SIG-M5 treated with dmso at 0.1 percent for 504 hours (cell line): ENCODE data around the gene CC2D1B.

Experiments used
- DNase-seq: peaks from one replicate; lab custom pipeline; 2025; ENCODE audit not compliant: unreplicated experiment; lab: John Stamatoyannopoulos, UW

CC2D1B gene

DNA sequence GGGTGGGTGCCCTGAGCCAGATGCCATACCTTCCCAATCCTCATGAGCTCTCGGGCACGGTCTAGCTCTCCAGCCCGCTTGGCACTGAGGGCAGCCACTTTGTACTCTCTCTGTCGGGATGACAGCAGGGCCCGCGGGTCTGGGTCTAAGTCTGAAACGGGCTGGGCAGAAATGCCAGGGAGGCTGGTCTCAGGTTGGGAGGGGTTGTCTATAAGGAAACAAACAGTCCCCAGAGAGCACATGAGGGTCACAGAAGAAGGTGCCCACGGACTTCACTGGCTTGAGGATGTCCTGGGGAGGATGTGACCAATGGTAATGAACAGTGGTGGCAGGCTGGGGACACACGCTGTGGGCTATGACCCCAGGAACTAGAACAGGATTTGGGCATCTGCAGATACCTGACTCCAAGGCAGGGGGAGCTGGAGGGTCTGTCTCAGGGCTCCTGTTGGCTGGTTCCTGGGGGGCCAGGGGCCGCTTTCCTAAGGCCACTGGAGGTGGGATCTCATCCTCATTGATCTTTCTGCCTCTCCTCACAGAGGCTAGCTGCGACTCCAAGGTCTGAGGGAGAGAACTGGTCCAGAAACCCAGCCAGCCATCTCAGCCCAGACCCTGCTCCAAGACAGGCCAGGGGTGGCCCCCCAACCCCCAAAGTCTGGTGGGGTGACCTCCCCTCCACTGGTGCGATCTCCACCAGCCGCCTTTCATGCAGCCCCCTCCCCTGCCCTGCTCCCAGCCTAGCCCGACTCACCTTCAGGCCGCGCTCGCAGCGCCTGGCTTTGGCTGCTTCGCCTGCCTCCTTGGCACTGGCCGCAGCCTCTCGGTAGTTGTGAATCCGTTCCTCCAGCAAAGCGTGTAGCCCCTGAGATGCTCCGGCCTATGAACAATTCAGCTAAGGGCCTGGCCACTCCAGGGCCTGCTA lies 6.1 kb downstream of the CC2D1B start:
- no peak for DNase-seq

DNA sequence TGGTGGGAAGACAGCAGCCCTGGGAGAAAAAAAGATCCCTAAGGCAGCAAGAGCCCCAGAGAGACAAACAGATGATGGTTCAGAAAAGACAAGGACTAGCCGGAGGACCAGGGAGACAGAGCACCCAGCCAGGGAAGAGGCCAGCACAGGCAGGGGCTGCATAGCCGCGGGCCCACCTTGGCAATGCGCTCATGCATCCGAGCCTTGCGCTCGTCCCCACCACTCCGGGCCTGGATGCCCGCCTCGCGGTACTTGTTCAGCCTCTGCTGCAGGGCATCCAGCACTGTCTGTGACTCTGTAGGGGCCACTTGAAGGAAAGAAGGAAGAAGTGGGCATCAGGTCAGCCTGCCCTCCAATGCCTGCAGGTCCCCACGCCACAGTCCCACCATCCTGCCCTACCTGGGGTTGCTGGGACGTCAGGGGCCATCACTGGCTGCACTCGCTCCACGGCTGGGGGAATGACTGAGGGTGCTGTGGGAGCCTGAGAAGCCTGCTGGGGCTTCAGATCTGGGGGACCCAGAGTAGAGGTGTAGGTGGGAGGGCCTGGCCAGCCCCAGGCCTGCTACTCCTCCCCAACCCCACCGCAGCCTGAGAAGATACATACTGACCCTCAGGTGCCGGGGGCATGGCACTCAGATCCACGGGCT lies 7.0 kb downstream of the CC2D1B start:
- no peak for DNase-seq

DNA sequence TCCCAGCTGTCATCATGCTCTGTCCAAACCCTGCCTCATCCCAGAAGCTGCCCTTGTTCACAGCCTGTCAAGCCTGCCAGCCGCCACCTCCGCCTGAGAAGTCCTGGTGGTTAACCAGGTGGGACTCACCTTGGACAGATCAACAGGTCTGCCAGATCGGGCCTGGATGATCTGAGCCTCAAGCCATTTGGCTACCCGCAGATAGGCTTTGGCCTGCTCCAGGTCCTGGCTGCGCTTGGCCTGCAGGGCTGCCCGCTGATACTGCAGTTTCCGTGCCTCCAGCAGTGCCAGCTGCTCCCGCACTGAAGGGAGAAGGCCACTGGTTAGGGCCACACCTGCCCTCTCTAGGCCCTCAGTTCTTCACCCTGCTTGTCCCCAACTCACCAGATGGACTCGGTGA lies 8.6 kb downstream of the CC2D1B start:
- no peak for DNase-seq

DNA sequence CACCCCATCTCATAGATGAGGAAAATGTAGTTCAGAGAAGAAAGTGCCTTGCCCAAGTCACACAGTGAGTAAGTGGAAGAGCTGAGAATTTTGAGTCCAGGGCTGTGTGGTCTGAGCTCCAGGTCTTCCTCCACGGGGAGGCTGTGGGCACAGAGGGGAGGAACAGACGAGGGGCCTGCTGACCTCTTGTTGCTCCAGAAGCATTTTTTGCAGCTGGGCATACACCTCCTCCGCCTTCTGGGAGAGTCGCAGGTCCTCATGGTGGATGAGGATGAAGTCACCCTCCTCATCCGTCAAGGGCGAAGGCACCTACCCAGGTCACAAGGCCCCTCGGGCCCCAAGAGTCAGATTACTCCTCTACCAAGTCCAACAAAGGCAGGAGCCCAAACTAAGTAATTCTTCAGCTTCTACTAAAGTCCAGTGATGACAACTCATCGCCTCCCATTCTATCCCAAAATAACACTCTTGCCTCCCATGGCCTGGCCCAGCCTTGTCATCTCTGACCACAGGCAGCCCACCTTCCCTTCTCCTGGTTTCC lies 9.1 kb downstream of the CC2D1B start:
- DNase-seq = no peak

DNA sequence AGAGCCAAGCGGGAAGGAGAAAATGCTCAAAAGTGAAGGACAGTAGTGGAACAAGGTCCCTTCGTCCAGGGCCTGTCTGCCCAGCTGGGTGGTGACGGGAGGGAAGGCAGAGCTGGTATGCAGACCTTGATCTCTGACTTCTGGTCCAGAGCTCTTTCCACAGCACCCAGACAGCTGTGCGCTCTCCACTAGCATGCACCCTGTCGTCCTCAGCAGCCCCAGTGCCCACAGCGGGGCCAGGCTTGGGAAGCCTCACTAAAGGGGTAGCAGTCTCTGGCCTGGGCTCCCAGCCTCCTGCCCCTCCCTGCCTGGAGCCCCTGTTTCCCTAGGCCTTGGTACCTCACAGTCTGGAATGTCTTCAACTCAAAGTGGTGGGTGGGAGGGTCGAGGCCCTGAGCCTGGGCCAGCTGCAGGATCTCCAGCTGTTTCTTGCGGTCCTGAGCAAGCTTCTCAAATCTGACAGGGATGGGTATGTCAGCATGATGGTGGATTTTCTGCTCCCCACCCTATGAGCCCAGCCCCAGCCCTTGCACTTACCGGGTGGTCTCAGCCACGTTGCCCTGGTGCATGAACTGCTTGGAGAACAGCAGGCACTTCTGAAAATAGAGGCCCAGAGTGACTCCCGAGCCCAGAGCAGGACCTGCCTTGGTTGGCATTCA lies 10.0 kb downstream of the CC2D1B start:
- no peak for DNase-seq

DNA sequence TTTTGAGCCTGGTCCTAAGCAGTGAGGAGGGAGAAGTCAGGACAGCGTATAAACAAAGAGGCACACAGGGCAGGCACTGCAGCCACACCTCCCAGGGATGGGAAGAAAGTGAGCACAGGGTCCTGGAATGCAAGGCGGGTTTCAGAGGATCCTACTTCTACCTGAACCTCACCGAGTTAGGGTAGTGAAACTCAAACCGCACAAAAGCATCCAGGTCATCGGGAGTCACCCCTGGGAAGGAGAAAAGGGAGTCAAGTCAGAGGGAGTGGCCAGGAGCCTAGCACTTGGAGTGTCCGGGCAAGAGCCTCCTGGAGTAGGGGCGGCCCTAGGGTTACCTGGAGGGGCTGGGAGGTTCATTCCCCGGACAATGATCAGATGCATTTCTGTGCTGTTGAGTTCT lies 10.6 kb downstream of the CC2D1B start:
- DNase-seq = no peak

DNA sequence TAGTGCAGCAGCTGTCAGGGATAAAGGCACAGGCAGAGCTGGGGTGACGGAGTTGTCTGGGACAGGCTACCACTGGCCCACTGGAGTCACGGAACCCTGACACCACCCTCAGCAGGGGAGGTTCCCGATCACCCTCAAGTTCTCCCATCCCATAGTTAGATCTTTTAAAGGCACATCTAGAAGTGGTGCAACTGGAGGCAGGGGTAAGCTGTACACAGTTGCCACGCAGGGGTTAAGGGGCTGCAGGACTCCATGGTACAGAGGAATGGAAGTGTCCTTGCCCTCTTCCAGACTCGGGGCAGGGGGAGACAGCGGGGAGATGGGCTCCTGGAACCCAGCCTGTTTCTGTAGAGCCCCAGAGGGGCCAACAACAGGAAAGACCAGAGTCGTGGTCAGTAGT lies 13.3 kb downstream of the CC2D1B start:
- DNase-seq = no peak

GRCh38 chr1:52348704-52349300 lies 17.2 kb downstream of the CC2D1B start:
- no peak for DNase-seq

- DNase-seq = no peak
Observed at GRCh38 chr1:52346653-52347052, 19.4 kb downstream of the CC2D1B start.

DNA sequence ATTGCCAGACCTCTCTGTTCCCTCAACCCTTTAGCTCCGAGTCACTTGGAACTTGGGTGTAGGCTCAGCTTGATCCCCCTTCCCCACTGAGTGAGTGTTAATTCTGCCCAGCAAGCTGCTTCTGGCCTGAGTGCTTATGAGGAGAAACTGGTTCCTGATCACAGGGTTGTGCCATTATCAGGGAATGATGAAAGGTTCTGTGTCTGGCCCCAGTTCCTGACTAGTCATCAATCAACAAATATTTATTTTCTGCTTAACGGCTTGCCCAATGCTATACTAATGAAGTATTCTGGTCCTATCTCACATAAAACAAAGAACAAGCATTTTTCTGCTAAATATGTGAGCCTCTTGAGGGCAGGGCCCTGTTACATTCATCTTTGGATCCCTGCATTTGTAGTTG lies 20.8 kb downstream of the CC2D1B start:
- no peak for DNase-seq

- DNase-seq = no peak
Observed at GRCh38 chr1:52343979-52344378, 22.0 kb downstream of the CC2D1B start.

- DNase-seq = no peak
Observed at GRCh38 chr1:52341655-52342260, 24.2 kb downstream of the CC2D1B start.

DNA sequence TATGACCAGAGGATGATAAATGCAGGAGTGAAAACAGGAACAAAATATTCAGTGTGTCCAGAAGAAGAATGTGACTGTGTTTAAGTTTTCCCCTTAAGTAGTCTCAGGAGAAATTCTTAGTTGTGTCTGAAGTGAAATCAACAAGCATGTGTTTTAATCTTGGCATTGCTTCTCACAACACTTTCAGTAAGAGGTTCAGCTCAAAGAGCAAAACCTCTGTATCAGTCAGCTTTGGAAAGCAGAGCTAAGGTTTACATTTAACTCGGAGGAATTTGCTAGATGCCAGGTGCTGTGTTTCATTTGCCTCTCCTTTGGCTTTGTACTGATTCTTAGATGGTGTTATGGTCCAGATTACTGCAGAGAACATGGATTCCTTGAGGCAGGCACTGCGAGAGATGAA lies 28.6 kb downstream of the CC2D1B start:
- DNase-seq = no peak

GRCh38 chr1:52334906-52335528 lies 31.0 kb downstream of the CC2D1B start:
- no peak for DNase-seq

- no peak for DNase-seq
Observed at GRCh38 chr1:52332411-52332810, 33.6 kb downstream of the CC2D1B start.

DNA sequence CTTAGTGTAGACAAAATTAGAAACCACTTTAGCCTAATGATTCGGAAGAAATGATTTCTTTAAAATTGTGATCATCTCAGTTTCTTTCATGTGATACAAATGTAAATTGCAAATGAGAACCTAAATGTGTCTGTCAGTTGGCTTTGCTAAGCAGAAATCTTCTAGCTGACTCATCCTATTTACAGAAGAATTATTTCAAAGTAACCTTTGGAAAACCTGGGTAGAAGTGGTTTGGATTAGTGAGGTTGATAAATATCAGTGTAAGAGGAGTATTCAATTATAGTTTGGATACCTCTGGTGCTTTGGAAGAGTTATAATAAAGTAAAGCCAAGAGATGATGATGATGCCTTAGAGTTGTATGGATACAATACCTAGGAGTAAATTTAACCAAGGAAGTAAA lies 37.4 kb downstream of the CC2D1B start:
- no peak for DNase-seq

DNA sequence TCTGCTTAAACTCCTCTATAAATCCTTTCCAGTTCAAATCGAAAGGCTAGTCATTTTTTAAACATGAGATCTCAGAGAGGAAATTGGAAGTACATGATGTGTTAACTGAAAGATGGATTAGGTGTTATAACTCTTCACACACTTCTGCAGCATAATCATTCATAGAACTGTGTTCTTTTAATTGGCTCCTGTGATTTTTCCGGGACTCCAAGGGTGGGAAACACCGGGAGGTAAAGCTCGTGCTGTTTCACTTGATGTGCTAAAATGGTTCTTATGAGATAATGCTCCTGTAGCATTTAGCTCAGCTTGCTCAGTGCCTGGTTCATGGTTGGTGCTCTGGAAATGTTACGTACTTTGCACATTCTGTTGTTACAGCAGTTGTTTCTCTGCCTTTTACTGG lies 40.2 kb downstream of the CC2D1B start:
- no peak for DNase-seq

DNA sequence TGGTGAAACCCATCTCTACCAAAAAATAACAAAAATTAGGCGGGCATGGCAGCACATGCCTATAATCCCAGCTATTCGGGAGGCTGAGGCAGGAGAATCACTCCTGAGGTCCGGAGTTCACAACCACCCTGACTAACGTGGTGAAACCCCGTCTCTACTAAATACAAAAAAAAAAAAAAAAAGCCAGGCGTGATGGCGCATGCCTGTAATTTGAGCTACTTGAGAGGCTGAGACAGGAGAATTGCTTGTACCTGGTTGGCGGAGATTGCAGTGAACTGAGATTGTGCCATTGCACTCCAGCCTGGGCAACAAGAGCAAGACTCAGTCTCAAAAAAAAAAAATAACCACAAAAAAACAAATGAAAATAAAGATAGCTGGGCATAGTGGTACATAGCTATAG lies 42.3 kb downstream of the CC2D1B start:
- DNase-seq = no peak

DNA sequence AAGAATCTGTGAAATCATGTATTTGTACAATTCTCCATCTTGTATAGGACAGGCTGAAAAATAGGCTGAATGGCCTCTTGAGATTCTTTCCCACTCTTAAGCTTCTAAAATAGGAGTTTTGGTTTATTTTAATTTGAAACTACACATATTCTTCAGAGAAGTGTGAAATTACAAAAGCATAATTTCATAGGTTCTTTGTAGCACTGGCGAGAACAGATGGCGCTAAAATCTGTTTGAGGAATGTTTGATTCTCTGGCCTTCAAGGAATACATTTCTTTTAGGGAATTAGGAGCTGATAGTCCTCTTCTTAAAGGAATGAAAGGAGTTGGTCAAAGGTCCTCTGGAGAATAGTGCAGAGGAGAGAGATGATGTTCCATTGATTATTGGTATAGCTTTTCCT lies 44.9 kb downstream of the CC2D1B start:
- no peak for DNase-seq

GRCh38 chr1:52306227-52307006 lies 59.6 kb downstream of the CC2D1B start:
- DNase-seq = no peak
